ENCODE results near the gene C1orf35.
A peak's percentile ranks its signal among the peaks of the same experiment; 100 is the strongest.

C1orf35 gene

GRCh38 chr1:228142155-228142691 is 39.1 kb upstream of the C1orf35 start:
- H3K4me3 ChIP-seq (ENCODE audit: low read depth in 1 of 2, low read length in 2 of 2): peak overlapping the region; percentile 79 to 96
- H3K27ac ChIP-seq (ENCODE audit: low read depth, low read length): peak overlapping the region; percentile 98
- H3K9ac ChIP-seq (ENCODE audit: low read depth in 1 of 2, low read length in 2 of 2): peak overlapping the region; percentile 94 to 97
- H3K9me3 ChIP-seq (ENCODE audit: control insufficient read depth in 1 of 2, low read length in 2 of 2): no peaks in the 10 kb centered on the region
- no peaks in the 10 kb centered on the region for H3K27me3 ChIP-seq (ENCODE audit: control insufficient read depth in 1 of 2, insufficient read depth in 2 of 2, low read length in 2 of 2)
- peaks cover 8 to 24% of the 10 kb centered on the region in 2 donors for H3K36me3 ChIP-seq (ENCODE audit: control insufficient read depth in 1 of 2, insufficient read depth in 2 of 2, low read length in 2 of 2)
- peaks cover 36 to 37% of the 10 kb centered on the region in 2 donors for H3K4me1 ChIP-seq (ENCODE audit: control insufficient read depth in 1 of 2, insufficient read depth in 2 of 2, low read length in 2 of 2)

GRCh38 chr1:228141226-228142044 is 38.3 kb upstream of the C1orf35 start:
- H3K9me3 ChIP-seq (ENCODE audit: control insufficient read depth in 1 of 2, low read length in 2 of 2): no peaks in the 10 kb centered on the region
- peak overlapping the region; percentile 98 for H3K27ac ChIP-seq (ENCODE audit: low read depth, low read length)
- H3K36me3 ChIP-seq (ENCODE audit: control insufficient read depth in 1 of 2, insufficient read depth in 2 of 2, low read length in 2 of 2): peaks cover 6 to 17% of the 10 kb centered on the region in 2 donors
- H3K9ac ChIP-seq (ENCODE audit: low read depth in 1 of 2, low read length in 2 of 2): peak overlapping the region; percentile 94 to 97
- no peaks in the 10 kb centered on the region for H3K27me3 ChIP-seq (ENCODE audit: control insufficient read depth in 1 of 2, insufficient read depth in 2 of 2, low read length in 2 of 2)
- peak overlapping the region; percentile 79 to 96 for H3K4me3 ChIP-seq (ENCODE audit: low read depth in 1 of 2, low read length in 2 of 2)
- peaks cover 36 to 37% of the 10 kb centered on the region in 2 donors for H3K4me1 ChIP-seq (ENCODE audit: control insufficient read depth in 1 of 2, insufficient read depth in 2 of 2, low read length in 2 of 2)

DNA sequence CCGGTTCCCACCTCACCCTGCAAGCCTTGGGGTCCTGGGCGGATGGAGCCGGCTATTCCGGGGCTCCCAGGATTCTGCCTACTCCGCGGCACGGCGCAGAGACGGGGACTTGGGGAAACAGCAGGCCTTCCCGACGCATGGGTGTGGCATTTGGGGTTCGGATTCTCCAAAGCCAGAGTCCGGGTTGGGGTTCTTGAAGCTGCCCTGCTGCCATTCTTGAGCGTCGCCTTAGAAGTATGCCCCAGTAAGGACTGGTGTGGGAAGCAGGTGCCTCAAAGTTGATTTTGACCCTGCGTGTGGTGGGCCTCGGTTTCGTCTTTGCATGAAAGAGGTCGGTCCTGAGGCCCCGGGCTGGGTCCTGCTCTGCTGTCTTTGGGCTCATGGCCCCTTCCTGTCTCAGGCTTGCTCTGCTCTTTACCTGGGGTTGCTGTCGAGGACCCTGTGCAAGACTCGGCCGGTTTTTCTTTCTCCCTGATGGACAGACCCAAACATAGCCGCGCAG is 37.6 kb upstream of the C1orf35 start:
- H3K4me3 ChIP-seq (ENCODE audit: low read depth in 1 of 2, low read length in 2 of 2): peak overlapping the region; percentile 79 to 96
- peaks cover 36 to 37% of the 10 kb centered on the region in 2 donors for H3K4me1 ChIP-seq (ENCODE audit: control insufficient read depth in 1 of 2, insufficient read depth in 2 of 2, low read length in 2 of 2)
- H3K36me3 ChIP-seq (ENCODE audit: control insufficient read depth in 1 of 2, insufficient read depth in 2 of 2, low read length in 2 of 2): peaks cover under 1 to 10% of the 10 kb centered on the region in 2 donors

DNA sequence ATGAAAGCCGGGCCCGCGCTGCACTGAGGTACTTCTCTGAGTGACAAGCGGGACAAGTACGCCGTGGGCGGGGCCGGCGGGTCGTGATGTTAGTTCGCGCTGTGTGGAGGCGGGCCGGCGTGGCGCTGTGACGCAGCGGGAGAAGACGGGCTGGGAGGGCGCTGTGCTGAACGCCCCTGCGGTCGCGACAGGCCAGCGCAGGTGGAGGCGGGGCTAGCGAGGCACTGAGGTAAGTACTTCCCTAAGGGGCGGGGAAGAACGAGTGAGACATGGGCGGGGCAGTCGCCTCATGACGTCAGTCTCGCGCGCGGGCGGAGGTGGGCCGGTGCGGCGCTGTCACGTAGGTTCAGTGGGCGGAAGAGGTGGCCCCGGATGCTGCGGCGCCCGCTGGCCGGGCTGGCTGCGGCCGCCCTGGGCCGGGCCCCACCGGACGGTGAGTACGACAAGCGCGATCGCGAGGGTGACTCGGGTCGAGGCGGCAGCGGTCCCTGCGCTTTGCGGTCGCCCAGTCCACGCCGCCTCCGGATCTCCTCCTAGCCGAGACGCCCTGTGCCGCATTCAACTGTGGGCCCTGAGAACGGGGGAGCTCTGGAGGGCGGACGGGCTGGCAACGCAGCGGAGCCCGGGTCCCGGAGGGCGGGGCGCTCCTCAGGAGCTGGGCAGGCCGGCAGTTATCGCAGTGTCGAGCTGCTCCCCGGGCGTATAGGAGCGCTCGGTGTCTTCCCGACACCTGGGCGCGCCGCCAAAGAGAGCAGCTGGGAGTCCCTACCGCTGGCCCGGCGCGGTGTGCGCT is 37.0 kb upstream of the C1orf35 start, which contains the start of gene GUK1:
Gene GUK1, plus strand, starts transcription at position 349 of the 793 bp plus-strand sequence. Its CDS starts 24 bp downstream, at position 373.
- peak within 1 kb of the TSS; percentile 98 for H3K27ac ChIP-seq (ENCODE audit: low read depth, low read length)

More for the DNA sequence above, 37.6 kb upstream of the C1orf35 start:
- H3K27me3 ChIP-seq (ENCODE audit: control insufficient read depth in 1 of 2, insufficient read depth in 2 of 2, low read length in 2 of 2): peaks cover 0 to 4% of the 10 kb centered on the region in 2 donors
- H3K27ac ChIP-seq (ENCODE audit: low read depth, low read length): peak overlapping the region; percentile 98
- no peaks in the 10 kb centered on the region for H3K9me3 ChIP-seq (ENCODE audit: control insufficient read depth in 1 of 2, low read length in 2 of 2)
- H3K9ac ChIP-seq (ENCODE audit: low read depth in 1 of 2, low read length in 2 of 2): peak overlapping the region; percentile 94 to 97

GRCh38 chr1:228139406-228139930 is 36.3 kb upstream of the C1orf35 start:
- H3K27me3 ChIP-seq (ENCODE audit: control insufficient read depth in 1 of 2, insufficient read depth in 2 of 2, low read length in 2 of 2): peaks cover 3 to 4% of the 10 kb centered on the region in 2 donors
- H3K27ac ChIP-seq (ENCODE audit: low read depth, low read length): peak overlapping the region; percentile 98
- peaks cover 32 to 36% of the 10 kb centered on the region in 2 donors for H3K4me1 ChIP-seq (ENCODE audit: control insufficient read depth in 1 of 2, insufficient read depth in 2 of 2, low read length in 2 of 2)
- no peaks in the 10 kb centered on the region for H3K9me3 ChIP-seq (ENCODE audit: control insufficient read depth in 1 of 2, low read length in 2 of 2)
- peak overlapping the region; percentile 79 to 96 for H3K4me3 ChIP-seq (ENCODE audit: low read depth in 1 of 2, low read length in 2 of 2)
- H3K36me3 ChIP-seq (ENCODE audit: control insufficient read depth in 1 of 2, insufficient read depth in 2 of 2, low read length in 2 of 2): peaks cover 0 to 4% of the 10 kb centered on the region in 2 donors
- peak overlapping the region; percentile 59 to 63 for H3K9ac ChIP-seq (ENCODE audit: low read depth in 1 of 2, low read length in 2 of 2)

More for the DNA sequence above, 37.0 kb upstream of the C1orf35 start, which contains the start of gene GUK1:
- H3K27me3 ChIP-seq (ENCODE audit: control insufficient read depth in 1 of 2, insufficient read depth in 2 of 2, low read length in 2 of 2): peaks cover 0 to 4% of the 10 kb centered on the region in 2 donors
- H3K36me3 ChIP-seq (ENCODE audit: control insufficient read depth in 1 of 2, insufficient read depth in 2 of 2, low read length in 2 of 2): peaks cover 0 to 4% of the 10 kb centered on the region in 2 donors
- peak within 1 kb of the TSS; percentile 79 to 96 for H3K4me3 ChIP-seq (ENCODE audit: low read depth in 1 of 2, low read length in 2 of 2)
- H3K4me1 ChIP-seq (ENCODE audit: control insufficient read depth in 1 of 2, insufficient read depth in 2 of 2, low read length in 2 of 2): peaks cover 36 to 37% of the 10 kb centered on the region in 2 donors
- peak within 1 kb of the TSS; percentile 94 to 97 for H3K9ac ChIP-seq (ENCODE audit: low read depth in 1 of 2, low read length in 2 of 2)
- no peaks in the 10 kb centered on the region for H3K9me3 ChIP-seq (ENCODE audit: control insufficient read depth in 1 of 2, low read length in 2 of 2)

DNA sequence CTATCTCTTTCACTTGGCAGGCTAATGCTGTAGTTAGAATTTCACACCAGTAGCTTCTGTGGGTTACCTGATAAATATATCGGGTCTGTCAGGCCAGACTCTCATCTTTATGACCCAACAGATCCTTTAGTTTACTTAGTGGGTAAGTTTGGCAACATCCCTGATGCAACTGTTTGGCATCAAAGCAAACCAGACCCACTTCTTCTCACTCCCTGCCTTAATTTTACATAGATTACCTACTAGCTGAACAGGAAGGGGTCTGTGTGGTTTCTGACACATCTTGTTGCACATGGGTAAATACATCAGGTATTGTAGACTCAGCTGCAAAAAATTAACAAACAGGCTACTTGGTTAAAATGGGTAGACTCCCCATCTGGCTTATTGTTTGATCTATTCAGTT is 33.8 kb upstream of the C1orf35 start:
- Histone ChIP-seq H3K4me1 (ENCODE audit: control insufficient read depth in 1 of 2, insufficient read depth in 2 of 2, low read length in 2 of 2) (peaks cover 6 to 10% of the 10 kb centered on the region in 2 donors), H3K27ac (ENCODE audit: low read depth, low read length) (no peak overlapping the region), H3K27me3 (ENCODE audit: control insufficient read depth in 1 of 2, insufficient read depth in 2 of 2, low read length in 2 of 2) (peaks cover 3 to 4% of the 10 kb centered on the region in 2 donors), H3K9me3 (ENCODE audit: control insufficient read depth in 1 of 2, low read length in 2 of 2) (no peaks in the 10 kb centered on the region), H3K36me3 (ENCODE audit: control insufficient read depth in 1 of 2, insufficient read depth in 2 of 2, low read length in 2 of 2) (no peaks in the 10 kb centered on the region), H3K4me3 (ENCODE audit: low read depth in 1 of 2, low read length in 2 of 2) (no peak overlapping the region), H3K9ac (ENCODE audit: low read depth in 1 of 2, low read length in 2 of 2) (no peak overlapping the region)

GRCh38 chr1:228134591-228134990 is 31.5 kb upstream of the C1orf35 start:
- H3K9me3 ChIP-seq (ENCODE audit: control insufficient read depth in 1 of 2, low read length in 2 of 2): no peaks in the 10 kb centered on the region
- no peak overlapping the region for H3K4me3 ChIP-seq (ENCODE audit: low read depth in 1 of 2, low read length in 2 of 2)
- no peaks in the 10 kb centered on the region for H3K4me1 ChIP-seq (ENCODE audit: control insufficient read depth in 1 of 2, insufficient read depth in 2 of 2, low read length in 2 of 2)
- peaks cover 3 to 4% of the 10 kb centered on the region in 2 donors for H3K27me3 ChIP-seq (ENCODE audit: control insufficient read depth in 1 of 2, insufficient read depth in 2 of 2, low read length in 2 of 2)
- H3K36me3 ChIP-seq (ENCODE audit: control insufficient read depth in 1 of 2, insufficient read depth in 2 of 2, low read length in 2 of 2): no peaks in the 10 kb centered on the region
- H3K27ac ChIP-seq (ENCODE audit: low read depth, low read length): no peak overlapping the region
- H3K9ac ChIP-seq (ENCODE audit: low read depth in 1 of 2, low read length in 2 of 2): no peak overlapping the region

- Histone ChIP-seq H3K4me3 (ENCODE audit: low read depth in 1 of 2, low read length in 2 of 2) (no peak overlapping the region), H3K36me3 (ENCODE audit: control insufficient read depth in 1 of 2, insufficient read depth in 2 of 2, low read length in 2 of 2) (no peaks in the 10 kb centered on the region), H3K4me1 (ENCODE audit: control insufficient read depth in 1 of 2, insufficient read depth in 2 of 2, low read length in 2 of 2) (no peaks in the 10 kb centered on the region), H3K27ac (ENCODE audit: low read depth, low read length) (no peak overlapping the region), H3K9me3 (ENCODE audit: control insufficient read depth in 1 of 2, low read length in 2 of 2) (no peaks in the 10 kb centered on the region), H3K27me3 (ENCODE audit: control insufficient read depth in 1 of 2, insufficient read depth in 2 of 2, low read length in 2 of 2) (peaks cover 3 to 4% of the 10 kb centered on the region in 2 donors), H3K9ac (ENCODE audit: low read depth in 1 of 2, low read length in 2 of 2) (no peak overlapping the region)
Measured at GRCh38 chr1:228131766-228132165, 28.6 kb upstream of the C1orf35 start.

DNA sequence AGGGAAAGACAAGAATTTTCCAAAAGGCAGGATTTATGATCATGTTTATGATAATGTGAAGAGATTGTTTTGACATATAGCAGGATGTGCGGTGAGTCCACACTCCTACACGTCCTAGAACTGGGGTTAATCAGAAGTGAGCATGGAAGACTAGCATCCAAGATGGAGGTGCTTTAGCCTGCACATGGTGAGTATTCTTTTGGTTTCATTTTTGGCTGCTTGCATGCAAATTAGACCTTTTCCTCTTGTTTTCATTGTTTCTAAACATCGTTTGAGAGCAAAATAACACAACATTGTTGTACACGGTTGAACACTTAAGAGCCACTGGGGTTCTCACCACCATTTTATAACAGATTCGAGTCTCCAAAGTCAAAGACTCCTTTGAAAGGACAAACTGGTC is 22.1 kb upstream of the C1orf35 start:
- H3K4me3 ChIP-seq (ENCODE audit: low read depth in 1 of 2, low read length in 2 of 2): no peak overlapping the region
- H3K36me3 ChIP-seq (ENCODE audit: control insufficient read depth in 1 of 2, insufficient read depth in 2 of 2, low read length in 2 of 2): no peaks in the 10 kb centered on the region
- no peak overlapping the region for H3K27ac ChIP-seq (ENCODE audit: low read depth, low read length)
- H3K9ac ChIP-seq (ENCODE audit: low read depth in 1 of 2, low read length in 2 of 2): no peak overlapping the region
- H3K9me3 ChIP-seq (ENCODE audit: control insufficient read depth in 1 of 2, low read length in 2 of 2): no peaks in the 10 kb centered on the region
- peaks cover 0 to 17% of the 10 kb centered on the region in 2 donors for H3K4me1 ChIP-seq (ENCODE audit: control insufficient read depth in 1 of 2, insufficient read depth in 2 of 2, low read length in 2 of 2)
- H3K27me3 ChIP-seq (ENCODE audit: control insufficient read depth in 1 of 2, insufficient read depth in 2 of 2, low read length in 2 of 2): no peaks in the 10 kb centered on the region
